GM19193 (cell line): Measurements from ENCODE around the gene CCDC28A.

Experiments used
- POLR2A ChIP-seq: IDR thresholded peaks from 4 replicates; pipeline ENCODE4 v1.6.1; 2011; ENCODE audit not compliant: insufficient read depth, insufficient read length; ENCODE audit errors: extremely low read depth

CCDC28A gene

DNA sequence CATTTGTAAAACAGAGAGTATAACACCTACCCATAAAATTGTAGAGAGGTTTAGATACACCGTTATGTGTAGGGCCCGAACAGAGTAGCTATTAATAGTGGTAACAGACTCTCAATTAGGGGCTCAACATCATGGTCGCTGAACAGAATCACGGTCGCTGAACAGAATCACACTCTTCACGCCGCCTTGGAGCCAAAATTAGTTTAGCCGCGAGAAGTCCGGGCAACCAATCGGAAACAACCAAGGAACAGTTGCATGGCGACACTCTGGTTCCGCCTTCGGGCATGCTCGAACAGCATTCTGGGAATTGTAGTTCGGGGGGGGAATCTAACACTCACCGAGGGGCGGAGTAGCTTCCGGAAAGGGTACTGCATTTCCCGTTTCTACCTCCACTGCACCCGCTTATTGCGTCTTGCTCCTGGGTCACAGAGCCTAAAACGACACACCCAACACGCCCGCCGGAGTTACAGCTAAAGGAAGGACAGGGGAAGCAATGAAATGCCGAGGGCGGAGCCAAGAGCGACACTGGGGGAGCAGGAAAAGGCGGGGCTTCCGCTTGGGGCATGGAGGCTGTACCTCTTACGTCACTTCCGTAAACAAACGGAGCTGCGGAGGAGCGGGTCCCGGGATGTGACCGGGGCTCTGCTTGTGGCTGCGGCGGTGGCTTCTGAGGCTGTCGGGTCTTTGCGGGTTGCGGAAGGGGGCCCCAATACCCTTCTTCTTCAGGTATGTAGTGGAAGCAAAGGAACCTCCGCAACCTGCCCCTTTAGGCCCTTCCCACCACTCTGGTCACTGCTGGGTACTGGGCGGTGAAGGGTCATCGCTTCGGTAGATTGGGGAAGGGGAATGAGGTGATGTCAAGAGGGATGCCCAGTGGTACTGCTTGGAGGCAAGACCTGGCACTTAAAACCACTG, at the start of gene CCDC28A:
Gene CCDC28A, plus strand, starts transcription at position 593 of the 915 bp plus-strand sequence. CDS start 2,352 bp downstream, outside the sequence.
- TF ChIP-seq POLR2A = peak; percentile 67

DNA sequence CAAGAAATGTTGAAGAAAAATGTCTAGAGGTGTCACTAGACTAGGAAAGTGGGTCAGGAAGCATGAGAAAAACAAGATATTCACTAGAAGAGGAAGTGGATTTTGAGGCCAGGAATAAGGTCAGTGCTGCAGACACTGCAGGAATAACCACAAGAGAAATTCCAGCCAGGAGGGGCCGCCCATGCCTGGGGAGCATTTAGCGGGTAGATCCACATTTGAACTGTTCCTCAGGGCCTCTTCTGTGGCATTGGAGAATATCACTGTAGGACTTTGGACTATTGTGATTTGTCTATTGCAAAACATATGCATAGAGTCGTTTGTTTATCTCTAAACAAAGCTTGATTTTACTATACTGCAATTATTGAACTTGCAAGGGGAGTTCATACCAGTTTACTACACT, 49.6 kb upstream of the CCDC28A start:
- TF ChIP-seq POLR2A = no peak

DNA sequence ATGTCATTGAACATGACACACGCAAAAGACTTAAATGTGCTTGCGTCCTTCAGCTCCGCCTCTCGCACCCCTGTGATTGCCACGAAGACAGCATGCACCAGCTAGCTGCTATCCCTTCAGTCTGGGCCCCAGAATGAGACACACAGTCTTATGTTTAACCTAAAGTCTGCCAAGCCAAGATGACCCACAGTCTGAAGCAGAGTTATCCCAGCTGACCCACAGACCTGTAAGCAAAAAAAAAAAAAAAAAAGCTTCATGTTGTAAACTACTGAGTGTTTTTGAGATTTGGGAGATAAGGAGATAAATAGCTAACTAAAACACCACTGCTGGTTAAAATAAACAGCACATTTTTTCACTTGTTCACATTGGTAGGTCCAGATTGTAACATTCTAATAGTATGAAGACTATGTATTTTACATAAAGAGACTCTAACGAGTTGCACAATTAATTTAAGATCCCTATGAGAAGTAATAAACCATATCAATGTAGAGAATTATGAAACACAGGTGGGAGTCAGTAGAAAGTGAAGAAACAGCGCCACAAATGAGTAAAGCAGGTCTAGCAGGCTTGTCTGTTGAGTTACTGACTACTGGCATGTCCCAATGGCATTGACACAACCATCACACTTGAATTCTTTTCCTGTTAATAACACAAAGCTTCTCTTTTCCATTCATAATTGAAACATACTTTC, 47.4 kb upstream of the CCDC28A start:
- no peak for TF ChIP-seq POLR2A

DNA sequence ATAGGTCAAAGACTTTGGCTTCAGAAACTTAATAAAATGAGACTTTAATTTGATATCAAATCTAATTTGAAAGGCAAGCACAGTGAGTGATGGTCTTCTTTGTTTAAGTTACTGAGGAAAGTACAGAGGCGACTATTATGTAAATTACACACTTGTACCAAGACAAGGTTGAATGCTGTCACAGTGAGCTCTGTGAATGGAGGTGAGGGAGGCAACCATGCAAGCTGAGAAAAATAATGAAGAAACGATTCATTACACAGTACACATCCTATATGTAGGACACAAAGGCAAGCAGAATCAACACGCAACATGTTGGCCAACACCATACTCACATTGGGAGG, 46.8 kb upstream of the CCDC28A start:
- TF ChIP-seq POLR2A = no peak

DNA sequence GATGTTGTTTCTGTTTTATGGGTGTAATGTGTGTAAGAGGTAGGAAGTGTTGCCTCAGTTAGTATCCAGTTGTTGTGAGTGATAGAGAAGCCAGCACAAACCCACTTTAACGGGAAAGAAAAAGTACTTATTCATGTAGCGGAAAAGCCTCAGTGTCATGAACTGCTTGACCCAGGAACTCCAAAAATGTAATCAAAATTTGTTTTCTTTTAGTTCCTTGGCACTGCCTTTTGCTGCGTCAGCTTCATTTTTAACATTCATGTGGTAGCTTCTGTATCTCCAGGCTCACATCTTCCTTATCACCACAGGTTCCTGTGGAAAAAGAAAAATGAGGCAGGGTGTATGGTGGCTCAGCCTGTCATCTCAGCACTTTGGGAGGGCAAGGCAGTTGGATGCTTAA, 46.4 kb upstream of the CCDC28A start:
- no peak for TF ChIP-seq POLR2A

DNA sequence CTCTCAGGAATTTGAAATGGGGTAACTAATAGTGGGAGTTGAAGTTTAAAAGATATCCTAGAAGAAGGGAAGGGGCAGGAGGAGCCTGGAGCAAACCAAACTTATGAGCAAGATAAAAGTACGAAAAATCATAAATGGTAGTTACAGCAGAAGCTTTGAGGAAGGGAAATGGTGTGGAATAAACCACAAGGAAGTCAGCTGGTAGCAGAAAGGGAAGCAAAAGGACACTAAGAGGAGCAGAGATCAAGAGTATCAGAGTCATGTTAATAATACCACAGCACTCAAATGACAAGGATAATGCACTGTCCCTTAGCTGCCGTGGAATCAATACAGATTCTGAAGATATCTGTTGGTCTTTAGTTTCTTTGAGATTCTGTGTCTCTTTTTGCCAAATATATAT, 44.9 kb upstream of the CCDC28A start:
- no peak for TF ChIP-seq POLR2A

DNA sequence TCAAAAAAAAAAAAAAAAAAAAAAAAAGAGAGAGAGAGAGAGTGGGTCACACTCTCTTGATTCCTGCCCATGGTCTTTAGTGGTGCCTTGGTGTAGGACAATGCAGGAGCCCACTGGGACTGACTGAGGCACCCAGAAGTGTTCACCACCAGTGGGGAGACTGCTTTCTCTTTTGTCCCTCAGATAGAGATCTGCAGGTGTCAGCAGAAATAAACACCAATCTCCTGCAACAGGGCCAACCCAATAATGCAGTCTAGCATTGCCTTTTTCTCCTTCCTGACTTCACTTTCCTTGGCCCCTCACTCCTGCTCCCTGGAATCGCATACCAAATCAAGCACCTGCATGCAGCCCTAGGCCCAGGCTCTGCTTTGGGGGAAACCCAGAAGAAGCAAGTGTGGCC, 39.0 kb upstream of the CCDC28A start:
- no peak for TF ChIP-seq POLR2A

DNA sequence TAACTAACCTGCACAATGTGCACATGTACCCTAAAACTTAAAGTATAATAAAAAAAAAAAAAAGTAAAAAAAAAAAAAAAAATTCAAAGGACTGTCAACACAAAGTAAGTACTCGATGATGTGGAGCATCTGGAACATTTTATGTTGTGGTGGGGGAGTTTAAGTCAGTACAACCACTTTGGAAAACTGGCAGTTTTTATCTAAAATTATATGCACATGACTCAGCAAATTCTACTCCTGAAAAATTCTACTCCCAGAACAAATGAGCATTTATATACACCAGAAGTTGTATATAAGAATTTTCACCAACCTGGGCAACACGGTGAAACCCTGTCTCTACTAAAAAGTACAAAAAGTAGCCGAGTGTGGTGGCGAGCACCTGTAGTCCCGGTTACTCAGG, 36.9 kb upstream of the CCDC28A start:
- no peak for TF ChIP-seq POLR2A

DNA sequence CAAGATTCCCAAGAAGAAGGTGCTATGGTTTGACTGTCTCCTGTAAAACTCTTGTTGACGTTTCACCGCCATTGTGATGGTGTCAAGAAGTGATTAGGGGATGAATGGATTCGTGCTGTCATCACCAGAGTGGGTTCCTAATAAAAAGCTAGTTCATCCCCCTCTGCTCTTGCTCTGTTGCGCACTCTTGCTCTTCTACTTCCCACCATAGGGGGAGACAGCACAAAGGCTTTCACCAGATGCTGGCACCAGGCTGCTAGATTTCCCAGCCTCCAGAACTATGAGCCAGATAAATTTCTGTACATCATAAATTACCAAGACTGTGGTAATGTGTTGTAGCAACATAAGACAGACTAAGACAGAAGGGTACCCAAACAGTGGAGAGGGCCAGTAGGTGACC, 21.6 kb upstream of the CCDC28A start:
- TF ChIP-seq POLR2A = no peak

DNA sequence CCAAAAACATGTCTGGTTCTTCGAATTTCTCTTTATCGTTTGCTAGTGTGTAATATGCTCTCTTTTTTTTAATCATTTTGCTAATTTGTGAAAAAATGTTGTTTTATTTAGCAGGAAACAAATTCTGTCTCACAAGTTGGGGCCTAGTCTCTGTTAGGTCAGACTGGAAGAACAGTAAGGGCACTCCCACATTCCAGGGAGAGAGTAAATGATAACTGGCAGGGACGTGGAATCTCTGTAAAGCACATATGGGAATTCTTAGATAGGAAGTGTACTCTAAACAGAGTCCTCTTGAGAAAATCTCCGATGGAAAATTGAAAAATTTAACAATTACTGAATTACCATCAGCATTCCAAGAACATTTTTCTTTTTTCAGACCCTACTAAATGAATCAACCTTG, 16.4 kb upstream of the CCDC28A start:
- no peak for TF ChIP-seq POLR2A

DNA sequence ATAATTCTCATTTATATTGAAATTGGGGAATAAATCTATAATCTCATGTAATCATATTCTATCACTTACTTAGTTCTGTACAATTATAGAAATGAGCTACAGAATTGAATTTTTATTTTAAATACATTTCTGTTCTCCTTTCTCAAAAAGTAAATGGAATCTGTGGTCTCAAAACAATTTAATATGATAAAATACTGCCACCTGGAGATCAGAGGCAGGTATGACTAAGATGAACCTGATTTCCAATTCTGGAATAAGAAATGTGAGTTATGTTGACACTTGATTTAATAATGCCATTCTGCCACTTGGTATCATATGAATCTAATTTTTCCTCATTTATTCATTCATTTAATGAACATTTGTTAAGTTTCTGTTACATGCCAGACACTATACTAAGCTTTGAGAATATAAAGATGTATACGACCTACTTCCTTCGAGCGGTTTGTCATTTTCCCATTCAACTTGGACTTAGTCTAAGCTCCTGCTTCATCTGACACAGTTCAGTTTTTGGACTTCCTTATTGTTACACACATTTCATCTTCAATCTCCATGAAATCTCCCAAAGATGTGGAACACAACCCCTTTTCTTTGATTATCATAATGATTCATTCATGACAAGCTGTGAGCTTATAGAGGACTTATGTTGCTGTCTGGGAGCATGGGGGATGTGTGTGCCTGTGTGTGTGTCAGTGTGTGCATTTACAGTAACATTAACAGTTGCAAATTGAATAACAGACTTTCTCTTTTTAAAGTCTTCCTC, 7.5 kb upstream of the CCDC28A start:
- no peak for TF ChIP-seq POLR2A

DNA sequence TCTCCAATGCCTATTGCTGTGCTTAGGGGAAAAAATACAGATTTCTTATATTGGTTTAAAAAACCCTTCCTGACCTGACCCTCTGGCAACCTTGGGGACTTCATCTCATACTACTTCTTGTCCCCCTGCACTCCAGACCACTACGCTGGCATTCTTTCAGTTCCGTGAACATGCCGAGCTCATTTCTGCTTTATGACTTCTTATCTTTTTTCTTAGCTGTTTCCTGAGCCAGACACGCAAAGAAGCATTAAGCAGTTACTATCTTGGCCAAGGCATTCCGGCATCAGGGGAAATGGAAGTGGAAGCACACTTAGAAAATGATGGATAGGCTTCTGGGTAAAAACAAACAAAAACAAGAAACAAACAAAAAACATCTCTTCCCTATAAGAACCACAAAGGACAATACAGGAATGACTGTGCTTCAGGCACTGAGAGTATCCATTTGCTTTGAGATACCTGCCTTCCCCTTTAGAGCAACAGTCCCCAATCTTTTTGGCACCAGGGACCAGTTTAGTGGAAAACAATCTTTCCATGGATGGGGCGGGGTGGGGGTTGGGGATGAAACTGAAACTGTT, 4.4 kb upstream of the CCDC28A start:
- TF ChIP-seq POLR2A = no peak

DNA sequence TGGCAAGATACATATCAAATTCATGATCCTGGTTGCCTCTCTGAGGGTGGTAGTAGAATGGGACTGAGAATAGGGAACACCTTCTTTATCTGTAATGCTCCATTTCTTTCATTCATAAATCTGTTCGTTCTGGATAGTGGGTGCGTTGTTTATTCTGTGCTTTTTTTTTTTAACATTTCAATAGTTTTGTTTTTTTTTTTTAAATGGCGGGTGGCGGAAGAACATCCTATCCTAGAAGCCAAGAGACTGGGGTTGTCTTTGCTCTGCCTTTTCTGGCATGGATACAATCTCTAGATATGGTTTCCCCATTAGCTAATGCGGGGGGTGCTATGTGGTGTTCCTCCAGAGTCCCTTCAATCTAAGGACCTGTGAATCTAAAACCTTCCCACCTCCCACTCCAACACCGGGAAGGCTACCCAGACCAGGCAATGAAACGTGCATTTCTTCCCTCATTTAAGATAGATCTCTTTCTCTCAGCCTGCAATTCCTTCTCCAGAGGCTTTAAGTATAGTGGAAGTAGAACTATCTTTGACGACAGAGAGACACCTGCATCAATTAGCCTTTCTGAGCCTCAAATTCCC, 883 bp upstream of the CCDC28A start:
- no peak for TF ChIP-seq POLR2A

DNA sequence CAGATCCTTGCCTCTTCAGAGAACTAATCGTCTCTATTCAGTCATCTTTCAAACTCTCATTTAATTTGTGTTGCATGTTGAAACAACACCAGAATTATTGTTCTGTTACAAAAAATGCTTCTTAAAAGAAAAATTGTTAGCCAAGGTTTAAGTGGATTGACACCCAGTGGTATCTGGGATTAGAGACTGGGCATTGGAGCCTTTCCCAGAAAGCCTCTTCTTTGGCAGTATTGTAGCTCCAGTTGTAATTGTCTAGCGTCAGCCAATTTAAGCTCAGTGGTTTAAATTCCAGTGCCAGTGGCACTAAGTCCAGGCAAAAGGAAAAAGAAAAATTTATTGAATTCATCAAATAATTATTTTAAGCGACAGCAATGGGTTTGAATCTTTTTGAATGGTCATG, 801 bp downstream of the CCDC28A start:
- TF ChIP-seq POLR2A = no peak

DNA sequence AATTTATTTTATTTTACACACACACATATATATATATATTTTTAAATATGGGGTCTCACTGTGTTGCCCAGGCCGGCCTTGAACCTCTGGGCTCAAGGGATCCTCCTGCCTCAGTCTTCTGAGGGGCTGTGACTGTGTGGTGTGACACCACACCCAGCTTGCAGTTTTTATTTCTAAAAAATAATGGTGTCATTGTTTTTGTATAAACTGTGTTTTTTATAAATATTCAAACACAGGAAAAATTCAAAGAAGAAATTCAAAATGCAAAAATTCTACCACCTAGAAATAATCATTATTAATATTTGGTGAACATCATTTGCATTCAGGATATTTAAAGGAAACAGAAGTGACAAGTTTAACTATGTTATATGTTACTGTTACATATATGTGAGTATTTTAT, 3.1 kb downstream of the CCDC28A start:
- no peak for TF ChIP-seq POLR2A
